Fibroblast of lung (primary cell): ENCODE measurements around the gene PLA2G6.

ENCODE experiments used
- EZH2 ChIP-seq: IDR thresholded peaks from 2 replicates; pipeline ENCODE4 v1.5.1; 2012; ENCODE audit warnings: low read length, control low read depth, mild to moderate bottlenecking; ENCODE audit errors: missing control alignments
- TF ChIP-seq, protein P1 (sequence below), 2 donors: IDR thresholded peaks in 1 of 2; conservative IDR thresholded peaks in 1 of 2; 1 replicate in 1 of 2; 2 replicates in 1 of 2; pipeline ENCODE4 v1.5.1; 2011 to 2012; ENCODE audit warnings: low read length in 2 of 2, control low read depth in 1 of 2, inconsistent platforms in 1 of 2, low read depth in 1 of 2, mild to moderate bottlenecking in 1 of 2

DNA sequence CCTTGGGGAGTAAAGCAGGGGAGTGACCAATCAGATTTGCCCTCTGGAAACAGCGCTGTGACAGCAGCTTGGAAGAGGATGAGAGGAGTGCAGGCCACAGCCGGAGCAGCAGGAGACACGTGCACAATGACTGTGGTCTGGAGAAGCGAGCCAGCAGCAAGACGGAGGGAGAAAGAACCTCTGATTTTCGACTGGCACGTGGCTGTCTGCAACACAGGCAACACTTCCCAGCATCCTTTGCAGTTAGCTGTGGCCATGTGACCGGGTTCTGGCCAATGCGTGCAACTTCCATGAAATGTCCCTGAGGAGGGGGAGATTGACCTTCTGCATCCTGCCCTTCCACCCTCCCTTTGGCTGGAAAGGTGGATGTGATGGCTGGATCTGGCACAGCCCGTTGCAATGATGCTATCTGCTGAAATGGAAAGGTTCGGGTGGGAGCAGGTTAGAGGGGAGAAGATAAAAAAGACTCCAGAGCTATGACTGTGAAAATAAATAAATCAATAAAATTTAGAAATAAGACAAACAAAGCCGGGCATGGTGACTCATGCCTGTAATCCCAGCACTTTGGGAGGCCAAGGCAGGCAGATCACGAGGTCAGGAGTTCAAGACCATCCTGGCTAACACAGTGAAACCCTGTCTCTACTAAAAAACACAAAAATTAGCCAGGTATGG is 15.6 kb downstream of the PLA2G6 start:
- TF ChIP-seq, protein P1, sequence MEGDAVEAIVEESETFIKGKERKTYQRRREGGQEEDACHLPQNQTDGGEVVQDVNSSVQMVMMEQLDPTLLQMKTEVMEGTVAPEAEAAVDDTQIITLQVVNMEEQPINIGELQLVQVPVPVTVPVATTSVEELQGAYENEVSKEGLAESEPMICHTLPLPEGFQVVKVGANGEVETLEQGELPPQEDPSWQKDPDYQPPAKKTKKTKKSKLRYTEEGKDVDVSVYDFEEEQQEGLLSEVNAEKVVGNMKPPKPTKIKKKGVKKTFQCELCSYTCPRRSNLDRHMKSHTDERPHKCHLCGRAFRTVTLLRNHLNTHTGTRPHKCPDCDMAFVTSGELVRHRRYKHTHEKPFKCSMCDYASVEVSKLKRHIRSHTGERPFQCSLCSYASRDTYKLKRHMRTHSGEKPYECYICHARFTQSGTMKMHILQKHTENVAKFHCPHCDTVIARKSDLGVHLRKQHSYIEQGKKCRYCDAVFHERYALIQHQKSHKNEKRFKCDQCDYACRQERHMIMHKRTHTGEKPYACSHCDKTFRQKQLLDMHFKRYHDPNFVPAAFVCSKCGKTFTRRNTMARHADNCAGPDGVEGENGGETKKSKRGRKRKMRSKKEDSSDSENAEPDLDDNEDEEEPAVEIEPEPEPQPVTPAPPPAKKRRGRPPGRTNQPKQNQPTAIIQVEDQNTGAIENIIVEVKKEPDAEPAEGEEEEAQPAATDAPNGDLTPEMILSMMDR (conservative IDR thresholded peaks at IDR 0.05 in 1 of 2, IDR thresholded peaks at IDR 0.05 in 1 of 2; ENCODE audit: low read depth in 1 of 2, low read length in 2 of 2) = no peak
- no peak for TF ChIP-seq EZH2
